Heart right ventricle (tissue), 16 donors: ENCODE results near the gene ADH6. TPM values are rescaled to one million over a fixed set of nuclear protein-coding genes. Genes with fewer than 3 reads are reported as not detected.
"Not testable (repeated sequence)": the region's sequence is repeated elsewhere in the genome, so short reads cannot be mapped to it uniquely, and the experiment has no call there.

ENCODE experiments used
- ATAC-seq, 8 donors: fragments of 200-7000 bp; cut with Tn5 transposase; one replicate each; pipeline ENCODE4 v1.9.1; 2020; ENCODE audit warnings: mild to moderate bottlenecking in 8 of 8, moderate library complexity in 8 of 8, moderate number of reproducible peaks in 1 of 8
- DNase-seq, 2 donors: peaks; one replicate each; pipeline ENCODE4 v3.0.0-alpha.2; 2020
- H3K27ac ChIP-seq, 10 donors: fragments of 200-600 bp; sonication (generic) in 2 of 10; one replicate each; pipeline versions ENCODE4 v1.5.0 to v1.8.0; 2020 to 2022; ENCODE audit warnings: mild to moderate bottlenecking in 3 of 10
- H3K27me3 ChIP-seq, 7 donors: fragments of 200-600 bp; one replicate each; pipeline ENCODE4 v1.8.0; 2021 to 2022; ENCODE audit warnings: mild to moderate bottlenecking in 2 of 7
- H3K36me3 ChIP-seq, 9 donors: fragments of 200-600 bp; sonication (generic) in 1 of 9; one replicate each; pipeline versions ENCODE4 v1.5.0 to v1.8.0; 2020 to 2022; ENCODE audit warnings: mild to moderate bottlenecking in 2 of 9
- H3K4me1 ChIP-seq, 9 donors: fragments of 200-600 bp; sonication (generic) in 1 of 9; one replicate each; pipeline versions ENCODE4 v1.5.0 to v1.8.0; 2020 to 2022; ENCODE audit warnings: mild to moderate bottlenecking in 4 of 9
- H3K4me3 ChIP-seq, 10 donors: fragments of 200-600 bp; sonication (generic) in 2 of 10; one replicate each; pipeline versions ENCODE4 v1.5.0 to v1.8.0; 2020 to 2022; ENCODE audit warnings: mild to moderate bottlenecking in 7 of 10, moderate library complexity in 2 of 10
- H3K9me3 ChIP-seq, 11 donors: fragments of 200-600 bp in 10 of 11; sonication (generic) in 2 of 11; one replicate each; pipeline versions ENCODE4 v1.5.0 to v1.8.0; 2013 to 2022; ENCODE audit warnings: mild to moderate bottlenecking in 2 of 11, control low read depth in 1 of 11, moderate library complexity in 1 of 11
- CTCF ChIP-seq, 9 donors: fragments of 200-600 bp; sonication (generic) in 2 of 9; IDR thresholded peaks; one replicate each; pipeline versions ENCODE4 v1.5.0 to v1.8.0; 2021 to 2022; ENCODE audit warnings: antibody characterized with exemption in 9 of 9, mild to moderate bottlenecking in 5 of 9, moderate library complexity in 1 of 9
- WGBS, 2 donors: extraction: QIAGEN DNeasy Blood & Tissue Kit; methylation state at CpG; one replicate each; pipeline ENCODE4 v1.1.7; 2013; ENCODE audit warnings: inconsistent platforms in 1 of 2; 5-methylcytosine and 5-hydroxymethylcytosine counted together
- intact Hi-C, 10 donors: fragments of 100-400 bp; cut with DNase I; formaldehyde crosslinking; loops; one replicate each; pipeline versions ENCODE4 v1.11.1 to v1.14.2; 2022
- polyA plus RNA-seq, 2 donors: library from polyadenylated mRNA; stranded (reverse); fragments of 200-250 nt; gene quantifications; one replicate each; pipeline ENCODE4 v1.2.3, GENCODE V29; 2013
- total RNA-seq, 10 donors: library from RNA; stranded (reverse); fragmentation: NEBNext Ultra II Directional in 3 of 10; extraction: Animal tissue kit (Norgen Biotek cat#: 25700) in 3 of 10; gene quantifications; one replicate each; pipeline versions ENCODE4 v1.2.1 to v1.2.4, GENCODE V29; 2021 to 2023
- donor health status: Arrhythmogenic right ventricular cardiomyopathy.
- donor health status: ischemic (EF 13 %, LVEDD 7.1; RV severe dilation, severe dysfunction).
- donor health status: healthy with polysubstance abuse.
- donor health status: DM: no; HTN: yes; CAD: no.
- donor health status: DM: no; HTN: no; CAD: no.
- donor health status: ischemic (EF 25% LVEDD 6.9; RV normal size, moderate dysfunction).
- donor health status: ischemic (EF 25% LVEDD 5.7; RV mildly dilated, moderate dysfunction).
- donor health status: healthy.
- donor health status: DM: yes; HTN: yes; CAD: no.
- donor health status: Ischemic cardiomyopathy.
- donor health status: ischemic (EF 35%, LVEDD 5.7; RV mildly dilated, moderate dysfunction).
- donor health status: nonischemic (EF 11% LVEDD 7.7; RV severe dilation, severe dysfunction).
- donor health status: DM: yes; HTN: yes; CAD: no.
- donor health status: PGD.
- donor health status: ischemic (EF 29% LVEDD 5.4; RV normal size, mild dysfunction).
- donor health status: nonischemic (EF 23%, LVEDD 6.1; RV moderate dilation, normal function).

Gene ADH6
- total and polyA plus RNA-seq, 12 donors = 0.08 TPM; not detected in 11

GRCh38 chr4:99190336-99190735 is 28.7 kb downstream of the ADH6 start:
- no peaks in the 10 kb centered on the region for H3K27me3 ChIP-seq
- TF ChIP-seq CTCF (IDR thresholded peaks at IDR 0.05) = no peak
- 64 to 72% methylated on average over 5 of the region's 5 CpGs for WGBS, 2 donors
- ATAC-seq (peak in 1 of 8 donors; percentile 38), DNase-seq (no peak)
- intact Hi-C loops = no loop called here
- no peak overlapping the region for H3K4me3 ChIP-seq
- no peaks in the 10 kb centered on the region for H3K36me3 ChIP-seq
- H3K9me3 ChIP-seq = peaks cover 0 to 20% (median 0%) of the 10 kb centered on the region in 11 donors
- H3K4me1 ChIP-seq = no peaks in the 10 kb centered on the region
- H3K27ac ChIP-seq = no peak overlapping the region

DNA sequence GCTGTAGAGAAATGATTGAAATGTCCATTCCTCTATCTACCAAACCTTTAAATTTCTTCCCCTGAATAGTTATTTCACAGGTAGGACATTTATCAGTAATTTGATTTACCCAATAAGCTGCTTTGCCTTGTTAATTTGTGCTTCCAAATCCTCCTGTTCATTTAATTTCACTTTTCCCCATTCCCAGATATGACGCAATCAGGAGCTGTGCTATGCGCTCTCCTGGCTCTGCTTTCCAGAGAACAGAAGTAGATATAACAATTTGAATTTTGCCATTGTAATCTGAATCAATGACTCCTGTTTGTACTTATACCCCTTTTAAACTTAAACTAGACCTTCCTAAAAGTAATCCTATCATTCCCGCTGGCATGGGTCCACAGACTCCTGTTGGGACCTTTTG is 29.1 kb downstream of the ADH6 start:
- H3K9me3 ChIP-seq = peaks cover 0 to 24% (median 0%) of the 10 kb centered on the region in 11 donors
- ATAC-seq, DNase-seq, H3K27me3 ChIP-seq, H3K4me3 ChIP-seq, H3K4me1 ChIP-seq, intact Hi-C loops, H3K27ac ChIP-seq, H3K36me3 ChIP-seq: not testable (repeated sequence)
- WGBS, 2 donors = 92% methylated on average over 3 of the region's 3 CpGs

GRCh38 chr4:99186029-99186428 is 33.0 kb downstream of the ADH6 start:
- no peak for TF ChIP-seq CTCF (IDR thresholded peaks at IDR 0.05)
- H3K27ac ChIP-seq = no peak overlapping the region
- H3K27me3 ChIP-seq = no peaks in the 10 kb centered on the region
- no peak overlapping the region for H3K4me3 ChIP-seq
- DNase-seq = no peak
- intact Hi-C loops = no loop called here
- ATAC-seq = no peak
- H3K4me1 ChIP-seq = no peaks in the 10 kb centered on the region
- peaks cover 0 to 21% (median 0%) of the 10 kb centered on the region in 11 donors for H3K9me3 ChIP-seq
- no peaks in the 10 kb centered on the region for H3K36me3 ChIP-seq
- WGBS, 2 donors = 77 to 85% methylated on average over 1 of the region's 1 CpG

DNA sequence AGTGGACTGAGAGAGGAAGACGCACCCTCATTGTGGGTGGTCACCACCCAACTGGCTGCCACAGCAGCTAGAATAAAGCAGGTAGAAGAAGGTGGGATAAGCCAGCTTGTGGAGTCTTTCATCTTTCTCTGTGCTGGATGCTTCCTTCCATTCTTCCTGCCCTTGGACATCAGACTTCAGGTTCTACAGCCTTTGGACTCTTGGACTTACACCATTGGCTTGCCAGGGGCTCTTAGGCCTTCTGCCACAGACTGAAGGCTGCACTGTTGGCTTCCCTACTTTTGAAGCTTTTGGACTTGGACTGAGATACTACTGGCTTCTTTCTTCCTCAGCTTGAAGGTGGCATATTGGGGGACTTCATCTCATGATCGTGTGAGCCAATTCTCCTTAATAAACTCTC is 33.5 kb downstream of the ADH6 start:
- no peak for ATAC-seq
- H3K9me3 ChIP-seq = peaks cover 0 to 21% (median 0%) of the 10 kb centered on the region in 11 donors
- 94 to 95% methylated on average over 2 of the region's 2 CpGs for WGBS, 2 donors

More for the DNA sequence above, 33.5 kb downstream of the ADH6 start:
- TF ChIP-seq CTCF (IDR thresholded peaks at IDR 0.05) = no peak
- intact Hi-C loops = no loop called here
- no peak for DNase-seq
- Histone ChIP-seq H3K4me1 (no peaks in the 10 kb centered on the region), H3K36me3 (no peaks in the 10 kb centered on the region), H3K27me3 (no peaks in the 10 kb centered on the region), H3K27ac (no peak overlapping the region), H3K4me3 (no peak overlapping the region)
